ENCODE measurements around the gene ATXN10.
"Not testable (repeated sequence)": the region's sequence is repeated elsewhere in the genome, so short reads cannot be mapped to it uniquely, and the experiment has no call there.

Gene ATXN10, protein sequence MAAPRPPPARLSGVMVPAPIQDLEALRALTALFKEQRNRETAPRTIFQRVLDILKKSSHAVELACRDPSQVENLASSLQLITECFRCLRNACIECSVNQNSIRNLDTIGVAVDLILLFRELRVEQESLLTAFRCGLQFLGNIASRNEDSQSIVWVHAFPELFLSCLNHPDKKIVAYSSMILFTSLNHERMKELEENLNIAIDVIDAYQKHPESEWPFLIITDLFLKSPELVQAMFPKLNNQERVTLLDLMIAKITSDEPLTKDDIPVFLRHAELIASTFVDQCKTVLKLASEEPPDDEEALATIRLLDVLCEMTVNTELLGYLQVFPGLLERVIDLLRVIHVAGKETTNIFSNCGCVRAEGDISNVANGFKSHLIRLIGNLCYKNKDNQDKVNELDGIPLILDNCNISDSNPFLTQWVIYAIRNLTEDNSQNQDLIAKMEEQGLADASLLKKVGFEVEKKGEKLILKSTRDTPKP

DNA sequence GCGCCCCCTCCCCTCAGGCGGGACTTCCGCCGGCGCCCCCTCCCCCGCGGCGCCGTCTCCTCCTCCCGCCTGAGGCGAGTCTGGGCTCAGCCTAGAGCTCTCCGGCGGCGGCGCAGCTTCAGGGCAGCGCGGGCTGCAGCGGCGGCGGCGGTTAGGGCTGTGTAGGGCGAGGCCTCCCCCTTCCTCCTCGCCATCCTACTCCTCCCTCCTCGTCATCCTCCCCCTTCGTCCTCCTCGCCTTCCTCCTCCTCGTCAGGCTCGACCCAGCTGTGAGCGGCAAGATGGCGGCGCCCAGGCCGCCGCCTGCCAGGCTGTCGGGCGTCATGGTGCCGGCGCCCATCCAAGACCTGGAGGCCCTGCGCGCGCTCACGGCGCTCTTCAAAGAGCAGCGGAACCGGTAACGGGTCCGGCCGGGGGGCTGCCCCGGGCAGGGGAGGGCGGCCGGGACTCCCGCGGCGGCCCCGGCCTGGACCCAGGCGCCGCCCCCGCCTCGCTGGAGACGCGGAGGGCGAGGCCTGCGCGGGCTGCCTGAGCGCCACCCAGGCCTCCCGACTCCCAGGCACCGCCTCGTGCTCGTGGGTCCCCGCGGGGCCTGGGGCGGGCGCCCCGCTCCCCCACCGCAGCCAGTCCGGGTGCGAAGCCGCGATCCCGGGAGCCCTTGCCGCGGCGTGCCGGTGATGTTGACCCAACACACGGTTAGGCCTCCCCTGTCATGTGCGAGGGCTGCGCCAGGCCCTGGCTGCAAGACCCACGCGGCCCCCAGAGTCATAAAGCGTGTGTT lies at the start of gene ATXN10:
Gene ATXN10, plus strand, starts transcription at position 52 of the 781 bp plus-strand sequence. Its CDS starts 230 bp downstream, at position 282.
- in situ Hi-C loops (cut with HindIII; ENCODE audit: low sequenced_read_pairs): no loop called here

DNA sequence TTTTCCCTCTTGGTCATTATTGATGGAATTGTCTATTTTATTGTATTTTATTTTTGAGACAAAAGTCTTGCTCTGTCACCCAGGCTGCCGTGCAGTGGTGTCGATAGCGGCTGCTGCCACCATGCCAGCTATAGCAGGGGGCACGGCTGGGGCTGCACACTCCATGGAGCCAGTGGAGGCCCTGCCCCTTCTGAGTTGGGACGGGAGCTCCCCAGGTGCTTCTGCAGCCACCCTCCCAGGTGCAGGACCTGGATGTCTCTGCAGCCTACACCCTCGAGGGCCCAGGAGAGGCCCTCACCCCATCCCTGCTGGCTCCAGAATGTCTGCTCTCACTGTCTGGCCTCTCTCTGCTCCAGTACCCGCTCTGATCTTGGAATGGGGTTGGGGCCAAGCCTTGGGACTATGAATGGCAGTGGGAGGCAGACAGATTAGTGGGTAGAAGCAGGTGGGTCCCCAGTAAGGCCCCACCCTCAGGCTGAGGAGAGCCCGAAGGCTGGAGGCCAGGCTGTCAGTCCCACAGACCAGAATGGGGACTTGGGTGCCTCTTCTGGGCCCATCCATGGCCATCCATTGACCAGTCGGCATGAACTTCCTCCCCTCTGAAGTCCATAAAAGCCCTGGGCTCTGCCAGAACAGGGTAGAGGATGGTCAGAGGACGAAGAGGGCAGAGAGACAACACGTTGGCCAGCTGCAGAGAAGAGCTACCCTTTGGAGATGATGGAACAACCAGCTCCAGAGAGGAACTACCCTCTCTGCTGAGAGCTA lies 49.6 kb upstream of the ATXN10 start:
- in situ Hi-C loops (cut with HindIII; ENCODE audit: low sequenced_read_pairs): no loop called here

DNA sequence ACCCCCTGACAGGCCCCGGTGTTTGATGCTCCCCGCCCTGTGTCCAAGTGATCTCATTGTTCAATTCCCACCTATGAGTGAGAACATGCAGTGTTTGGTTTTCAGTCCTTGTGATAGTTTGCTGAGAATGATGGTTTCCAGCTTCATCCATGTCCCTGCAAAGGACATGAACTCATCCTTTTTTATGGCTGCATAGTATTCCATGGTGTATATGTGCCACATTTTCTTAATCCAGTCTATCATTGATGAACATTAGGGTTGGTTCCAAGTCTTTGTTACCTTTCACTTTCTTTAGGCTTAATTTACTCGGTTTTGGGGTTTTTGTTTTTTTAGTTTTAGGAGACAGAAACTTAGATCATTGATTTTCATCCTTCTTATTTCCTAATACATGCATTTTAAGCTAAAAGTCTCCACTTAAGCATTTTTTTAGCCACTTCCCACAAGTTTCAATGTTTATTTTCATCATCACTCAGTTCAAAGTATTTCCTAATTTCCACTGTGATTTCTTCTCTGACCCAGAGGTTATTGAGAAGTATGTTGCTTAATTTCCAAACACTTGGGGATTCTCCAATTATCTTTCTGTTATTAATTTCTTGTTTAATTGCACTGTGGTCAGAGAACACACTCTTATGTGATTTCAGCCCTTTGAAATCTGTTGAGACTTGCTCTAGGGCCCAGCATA lies 48.0 kb upstream of the ATXN10 start:
- in situ Hi-C loops (cut with HindIII; ENCODE audit: low sequenced_read_pairs): not testable (repeated sequence)

DNA sequence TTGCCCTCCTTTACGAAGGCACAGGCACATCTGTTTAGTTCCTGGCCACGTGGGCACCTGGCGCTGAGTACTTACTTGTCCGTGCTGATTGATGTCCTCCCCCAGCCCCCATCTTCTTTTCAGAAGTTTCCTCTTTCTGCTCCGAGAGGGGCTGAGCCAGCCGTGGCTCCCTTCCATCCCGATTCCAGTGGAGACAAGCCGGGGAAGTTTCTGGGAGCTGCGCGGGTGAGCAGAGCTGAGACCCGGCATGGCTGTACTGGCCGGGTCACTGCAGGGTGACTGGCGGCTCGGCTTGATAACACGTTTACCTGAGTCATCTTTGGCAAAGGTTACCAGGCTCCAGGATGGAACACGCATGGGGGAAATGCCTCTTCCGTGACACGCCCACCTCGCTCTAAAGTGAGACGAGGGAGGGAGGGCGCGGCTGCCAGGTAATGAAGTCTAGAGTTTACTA lies 45.4 kb upstream of the ATXN10 start:
- in situ Hi-C loops (cut with HindIII; ENCODE audit: low sequenced_read_pairs): no loop called here

DNA sequence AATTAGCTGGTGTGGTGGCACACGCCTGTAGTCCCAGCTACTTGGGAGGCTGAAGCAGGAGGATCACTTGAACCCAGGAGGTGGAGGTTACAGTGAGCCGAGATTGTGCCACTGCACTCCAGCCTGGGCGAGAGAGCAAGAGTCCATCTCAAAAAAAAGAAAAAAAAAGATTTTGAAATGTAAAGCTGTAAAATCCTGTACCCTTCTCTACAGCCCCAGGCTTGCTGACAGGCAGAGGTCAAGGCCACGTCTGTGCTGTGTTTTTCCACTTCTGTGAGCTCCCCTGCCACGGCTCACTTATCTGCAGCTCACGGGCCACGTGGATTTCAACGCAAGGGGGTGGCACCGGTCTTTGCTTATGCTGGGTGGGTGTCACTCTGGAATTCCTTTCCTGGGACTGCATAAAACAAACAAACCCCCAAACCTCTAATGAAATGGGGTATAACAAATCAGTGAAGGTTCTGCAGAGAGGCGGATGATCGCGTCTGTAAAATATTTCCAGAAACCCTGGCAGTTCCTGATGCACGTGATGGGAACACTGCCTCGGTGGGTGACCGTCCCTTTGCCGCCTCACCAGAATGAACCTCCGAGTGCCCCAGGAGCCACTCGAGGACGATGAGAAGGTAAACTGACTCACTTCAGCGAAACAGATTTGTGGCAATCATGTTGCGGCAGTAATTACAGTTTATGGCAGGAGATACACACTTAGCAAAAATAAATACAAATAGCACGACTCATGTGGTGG lies 44.0 kb upstream of the ATXN10 start:
- in situ Hi-C loops (cut with HindIII; ENCODE audit: low sequenced_read_pairs): no loop called here

DNA sequence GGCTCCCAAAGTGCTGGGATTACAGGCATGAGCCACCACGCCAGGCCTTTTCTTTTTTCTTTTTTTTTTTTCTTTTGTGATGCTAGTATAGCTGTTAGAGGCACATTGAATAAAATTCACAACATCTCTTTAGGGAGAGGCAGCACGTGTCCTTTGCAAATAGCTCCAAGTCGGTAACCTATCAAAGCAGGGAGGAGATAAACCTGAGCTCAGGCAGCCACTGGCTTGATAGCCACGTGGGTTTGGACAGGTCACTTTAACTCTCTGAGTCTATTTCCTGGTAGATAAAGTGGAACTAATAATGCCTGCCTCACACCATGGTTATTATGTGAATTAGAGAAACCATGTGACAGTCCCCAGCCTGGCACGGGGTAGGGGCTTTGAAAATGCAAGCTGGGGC lies 43.1 kb upstream of the ATXN10 start:
- in situ Hi-C loops (cut with HindIII; ENCODE audit: low sequenced_read_pairs): no loop called here

DNA sequence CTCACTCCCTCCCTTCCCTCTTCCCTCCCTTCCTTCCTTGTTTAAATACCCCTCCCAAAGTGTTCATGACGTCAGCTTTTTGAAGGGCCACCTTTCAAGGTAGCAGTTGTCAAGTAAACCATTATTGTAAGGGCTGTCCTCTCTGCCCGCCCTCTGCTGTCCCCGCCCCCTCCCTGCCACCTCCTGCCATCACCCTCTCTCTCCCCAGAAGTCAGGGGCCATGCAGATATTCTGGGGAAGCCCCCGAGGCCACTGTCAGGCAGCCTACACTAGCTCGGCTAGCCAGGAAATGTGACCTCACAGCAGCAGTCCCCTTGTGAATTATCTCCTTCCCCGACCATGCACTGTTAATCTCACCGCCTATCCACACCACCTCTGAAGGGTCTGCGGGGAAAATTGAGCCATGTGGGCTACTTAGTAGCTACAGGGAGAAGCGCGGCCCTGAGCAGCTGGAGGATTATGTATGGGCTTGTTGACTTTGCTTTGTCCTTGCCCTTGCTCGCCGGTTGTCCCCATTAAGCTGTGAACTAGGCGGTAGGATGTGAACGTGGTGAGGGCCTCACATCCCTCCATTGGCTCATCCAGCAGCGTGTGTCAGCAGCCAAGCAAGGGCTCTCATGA lies 42.1 kb upstream of the ATXN10 start:
- in situ Hi-C loops (cut with HindIII; ENCODE audit: low sequenced_read_pairs): no loop called here

DNA sequence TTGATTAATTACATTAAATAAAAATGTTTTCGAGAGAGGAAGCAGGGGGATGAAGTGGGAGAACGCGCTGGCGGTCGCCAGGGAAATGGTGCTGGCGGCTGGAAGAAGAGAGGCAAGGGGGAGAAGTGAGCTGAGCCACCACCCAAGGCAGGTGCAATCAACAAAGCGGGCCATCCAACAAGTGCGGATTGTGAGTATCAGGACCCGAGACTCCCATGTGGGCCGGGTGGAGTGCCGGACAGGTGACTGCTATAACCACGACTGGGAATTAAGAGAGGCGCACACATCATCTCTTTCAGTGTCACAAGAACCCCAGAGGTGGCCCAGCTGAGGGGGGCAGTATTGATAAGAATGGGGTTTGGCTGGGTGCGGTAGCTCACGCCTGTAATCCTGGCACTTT lies 41.2 kb upstream of the ATXN10 start:
- in situ Hi-C loops (cut with HindIII; ENCODE audit: low sequenced_read_pairs): no loop called here

DNA sequence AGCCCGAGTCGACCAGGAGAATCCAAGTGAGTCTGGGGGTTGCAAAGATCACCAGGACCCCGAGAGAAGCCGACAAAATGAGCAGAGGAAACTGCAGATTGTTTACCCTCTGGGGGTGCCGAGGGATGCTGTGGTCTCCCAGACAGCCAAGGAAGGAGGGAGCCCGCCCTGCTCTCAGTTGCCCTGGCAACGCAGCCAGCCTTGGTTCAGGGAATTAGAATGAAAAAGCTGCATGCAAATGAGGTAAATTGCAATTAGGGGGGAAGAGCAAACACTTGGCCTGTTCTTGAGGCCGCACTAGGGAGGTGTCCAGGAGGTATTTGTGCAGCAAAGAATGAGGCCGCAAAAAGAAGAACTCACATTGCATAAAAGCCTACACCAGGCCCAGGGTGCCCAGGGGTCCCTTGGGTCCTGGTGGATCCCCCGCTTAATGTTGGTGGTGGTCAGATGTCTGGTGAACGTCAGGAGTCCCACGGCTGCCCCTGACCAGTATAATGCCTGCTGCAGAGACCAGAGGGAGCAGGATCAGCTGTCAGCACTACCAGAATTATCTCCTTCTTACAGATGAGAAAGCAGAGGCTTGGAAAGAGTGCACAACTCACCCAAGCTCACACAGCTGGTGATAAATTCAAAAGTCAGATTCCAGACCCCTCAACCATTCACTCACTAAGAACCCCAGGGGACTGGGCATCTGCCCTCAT lies 40.3 kb upstream of the ATXN10 start:
- in situ Hi-C loops (cut with HindIII; ENCODE audit: low sequenced_read_pairs): no loop called here

DNA sequence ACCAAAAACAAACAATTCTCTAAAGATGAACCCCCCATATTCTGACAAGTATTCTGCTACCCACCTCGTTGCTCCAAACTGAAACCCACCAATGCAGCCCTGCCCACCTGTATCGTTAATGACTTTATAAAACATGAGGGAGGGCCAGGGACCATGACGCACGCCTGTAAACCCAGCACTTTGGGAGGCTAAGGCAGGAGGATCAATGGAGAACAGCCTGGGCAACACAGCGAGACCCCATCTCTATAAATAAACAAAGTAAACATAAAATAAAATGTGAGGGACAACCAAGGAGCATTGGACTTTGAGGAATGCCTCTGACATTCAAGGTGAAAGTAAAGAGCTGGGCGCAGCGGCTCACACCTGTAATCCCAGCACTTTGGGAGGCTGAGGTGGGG lies 39.8 kb upstream of the ATXN10 start:
- in situ Hi-C loops (cut with HindIII; ENCODE audit: low sequenced_read_pairs): no loop called here

DNA sequence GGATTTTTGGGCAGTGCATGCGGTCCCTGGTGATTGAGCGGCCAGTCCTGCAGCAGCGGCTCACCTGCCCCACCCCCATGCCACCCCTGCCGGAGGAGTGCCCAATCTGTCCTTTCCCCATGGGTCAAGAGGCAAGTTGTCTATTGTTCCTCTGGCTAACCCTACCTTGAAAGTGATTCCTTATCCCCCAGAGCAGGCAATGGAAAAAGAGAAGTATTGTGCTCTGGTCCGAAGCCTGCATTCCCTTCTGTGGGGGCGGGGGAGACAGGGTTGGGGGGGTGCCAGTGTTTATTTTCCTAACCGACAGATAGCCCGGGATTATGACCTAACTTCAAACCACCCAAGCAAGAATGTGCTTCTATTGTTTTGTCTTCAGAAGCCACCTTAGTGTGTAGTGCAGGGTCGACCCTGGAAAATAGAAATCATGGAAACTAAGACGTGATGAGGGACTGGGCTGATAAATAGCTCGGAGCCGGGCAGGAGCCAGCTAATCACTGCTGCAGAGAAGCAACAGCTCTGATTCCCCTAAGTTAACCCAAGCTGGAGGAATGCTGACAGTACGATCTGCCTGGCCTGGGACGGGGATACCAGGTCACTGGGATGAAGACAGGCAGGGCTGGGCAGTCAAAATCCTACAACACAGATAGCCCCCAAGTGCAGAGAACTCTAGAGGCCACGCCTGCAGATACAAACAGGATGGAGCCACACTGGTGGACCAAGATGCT lies 38.7 kb upstream of the ATXN10 start:
- in situ Hi-C loops (cut with HindIII; ENCODE audit: low sequenced_read_pairs): no loop called here

DNA sequence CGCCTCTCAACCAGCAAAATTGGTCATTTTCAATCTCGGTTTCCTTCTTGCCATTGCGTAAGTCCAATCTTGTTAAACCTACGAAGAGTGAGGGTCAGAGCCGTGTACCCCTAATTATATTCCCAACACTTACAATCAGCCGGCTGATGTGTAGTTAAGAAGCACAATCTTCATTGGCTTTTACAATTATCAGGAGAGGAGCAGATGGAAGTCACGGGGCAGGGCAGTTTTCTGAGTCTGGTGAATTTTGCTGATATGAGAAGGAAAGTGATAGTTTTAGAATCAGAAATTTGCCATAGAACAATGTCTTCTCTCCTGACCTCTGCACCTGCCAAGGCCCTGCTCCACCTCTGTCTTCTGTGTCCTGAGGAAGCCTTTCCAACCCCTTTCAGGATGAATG lies 35.0 kb upstream of the ATXN10 start:
- in situ Hi-C loops (cut with HindIII; ENCODE audit: low sequenced_read_pairs): no loop called here

DNA sequence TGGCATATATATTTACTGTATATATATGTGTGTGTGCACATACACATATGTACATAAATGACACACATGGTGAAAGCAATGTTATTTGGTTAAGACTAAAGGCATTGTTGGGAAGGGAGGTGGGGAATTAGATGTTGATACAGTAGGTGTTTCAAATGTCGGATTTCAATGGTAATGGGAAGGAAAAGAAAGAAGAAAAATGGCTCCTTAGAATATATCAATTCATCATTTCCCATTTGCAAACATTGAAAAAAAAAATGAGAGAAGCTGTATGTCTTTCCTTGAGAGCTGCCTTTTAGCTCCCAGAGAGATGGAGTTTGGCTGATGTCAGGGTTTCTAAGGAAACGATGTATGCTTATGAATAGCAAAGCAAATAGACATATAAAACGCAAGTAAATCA lies 33.4 kb upstream of the ATXN10 start:
- in situ Hi-C loops (cut with HindIII; ENCODE audit: low sequenced_read_pairs): no loop called here

DNA sequence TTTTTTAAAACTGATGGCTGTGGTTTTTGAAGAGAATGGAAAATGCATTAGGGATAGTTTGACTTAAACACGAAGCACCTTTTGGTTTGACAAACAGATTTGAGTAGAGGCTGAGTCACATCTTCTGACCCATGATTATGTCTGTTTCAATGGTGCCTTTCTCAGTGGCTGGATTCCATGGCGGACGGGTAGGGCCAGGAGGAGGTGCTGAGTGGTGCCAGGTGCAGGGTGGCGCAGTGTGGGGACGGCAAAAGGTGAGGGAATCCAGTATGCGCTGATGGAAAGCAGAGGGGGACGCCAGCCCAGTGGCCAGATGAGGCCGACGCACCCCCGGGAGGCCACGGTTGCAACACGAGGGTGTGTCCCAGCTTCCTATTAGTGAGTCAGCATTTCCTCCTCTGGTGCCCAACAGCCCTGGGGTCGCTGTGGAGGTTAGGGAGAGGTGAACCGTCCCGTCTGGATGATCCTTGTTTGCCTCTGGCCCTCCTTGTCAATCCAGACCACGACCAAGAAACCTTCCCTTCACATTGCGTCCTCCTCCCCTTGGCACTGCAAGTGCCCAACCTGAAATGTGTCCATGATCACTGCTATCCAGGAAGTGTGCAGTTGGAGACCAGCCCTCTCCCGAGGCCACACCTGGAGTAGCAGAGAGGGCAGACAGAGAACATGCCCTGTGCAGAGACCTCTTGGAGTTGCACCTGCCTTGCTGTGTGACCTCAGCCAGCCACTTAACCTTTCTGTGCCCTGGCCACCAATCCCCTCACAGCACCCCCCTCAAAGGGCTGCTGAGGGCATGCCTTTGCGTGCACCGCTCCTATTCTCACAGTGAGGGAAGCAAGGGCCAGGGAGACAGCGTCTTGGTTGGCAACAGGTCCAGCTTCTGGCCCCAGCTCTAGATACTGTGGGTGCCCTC lies 32.5 kb upstream of the ATXN10 start:
- in situ Hi-C loops (cut with HindIII; ENCODE audit: low sequenced_read_pairs): no loop called here

DNA sequence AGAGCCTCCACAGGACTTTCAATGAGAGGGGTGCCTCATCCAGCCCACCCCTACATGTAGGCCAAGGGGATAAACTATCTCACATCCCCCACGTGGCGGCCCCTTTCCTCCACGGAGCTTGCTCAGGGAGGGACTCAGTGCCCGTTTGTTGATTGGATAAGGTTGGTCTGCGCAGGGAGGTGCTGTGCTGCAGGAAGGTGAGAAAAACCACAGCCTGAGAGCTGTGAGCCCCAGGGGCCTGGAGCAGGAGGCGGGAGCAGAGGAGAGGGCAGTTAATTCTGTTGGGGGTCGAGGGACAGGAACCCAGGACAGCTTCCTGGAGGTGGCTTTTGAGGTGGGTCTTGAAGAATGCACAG lies 31.9 kb upstream of the ATXN10 start:
- in situ Hi-C loops (cut with HindIII; ENCODE audit: low sequenced_read_pairs): loop anchor here (5.0 kb wide), 1 partner anchor 73 kb away; no protein-coding TSS in a partner anchor

DNA sequence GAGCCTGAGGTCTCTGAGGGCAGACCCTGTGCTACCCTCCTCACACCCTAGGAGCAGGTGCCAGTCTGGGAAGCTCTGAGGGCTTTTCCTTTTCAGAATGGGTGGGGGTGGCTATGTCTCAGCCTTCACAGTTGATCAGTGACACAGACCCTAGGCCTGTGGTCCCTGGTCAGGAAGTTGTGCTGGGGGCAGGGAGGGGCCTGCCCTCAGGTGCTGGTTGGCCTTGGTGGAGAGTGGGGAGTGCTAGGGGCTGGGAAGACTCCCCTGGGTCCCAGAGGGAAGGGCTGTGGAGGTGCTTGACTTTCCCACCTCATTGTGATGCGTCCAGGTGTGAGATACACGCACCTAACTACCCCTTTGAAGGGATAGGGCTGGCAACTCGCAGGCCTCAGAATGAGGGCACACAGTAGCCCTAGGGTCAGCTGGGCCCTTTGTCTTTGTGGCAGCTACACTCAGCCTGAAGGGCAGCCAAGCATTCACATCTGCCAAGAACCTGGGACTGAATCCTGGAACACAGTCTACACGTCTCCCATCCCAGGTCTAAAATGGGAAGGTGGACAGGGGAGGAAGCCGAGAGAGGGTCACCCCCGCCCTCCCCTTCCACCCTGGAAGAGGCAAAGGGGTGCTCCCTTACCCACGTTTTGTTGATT lies 31.2 kb upstream of the ATXN10 start:
- in situ Hi-C loops (cut with HindIII; ENCODE audit: low sequenced_read_pairs): loop anchor here (5.0 kb wide), 1 partner anchor 72 kb away; no protein-coding TSS in a partner anchor
